ENCODE measurements around the gene ANKRD33.

ANKRD33 gene

GRCh38 chr12:51926064-51926632 is 38.2 kb downstream of the ANKRD33 start:
- Histone ChIP-seq H4K20me1 (ENCODE audit: insufficient read depth) (no peaks in the 10 kb centered on the region), H3K9ac (no peak overlapping the region), H3K4me3 (IDR thresholded peaks at IDR 0.05; ENCODE audit: insufficient read depth, low read depth, low read length) (no peak overlapping the region), H3K27ac (no peak overlapping the region), H3K36me3 (ENCODE audit: insufficient read depth) (no peaks in the 10 kb centered on the region), H3K27me3 (ENCODE audit: insufficient read depth, low read depth) (no peaks in the 10 kb centered on the region), H3K79me2 (ENCODE audit: insufficient read depth, low read depth) (no peaks in the 10 kb centered on the region), H2AFZ (ENCODE audit: low read depth) (no peak overlapping the region), H3K4me1 (ENCODE audit: low read depth, poor library complexity, severe bottlenecking) (no peaks in the 10 kb centered on the region), H3K4me2 (no peak overlapping the region)
- TF ChIP-seq CTCF (conservative IDR thresholded peaks at IDR 0.05; ENCODE audit: low read depth, low read length) = no peak

GRCh38 chr12:51926718-51927117 is 38.8 kb downstream of the ANKRD33 start:
- H4K20me1 ChIP-seq (ENCODE audit: insufficient read depth) = no peaks in the 10 kb centered on the region
- H3K9ac ChIP-seq = no peak overlapping the region
- no peak overlapping the region for H3K27ac ChIP-seq
- no peaks in the 10 kb centered on the region for H3K36me3 ChIP-seq (ENCODE audit: insufficient read depth)
- no peak overlapping the region for H3K4me2 ChIP-seq
- H3K4me3 ChIP-seq (IDR thresholded peaks at IDR 0.05; ENCODE audit: insufficient read depth, low read depth, low read length) = no peak overlapping the region
- H3K27me3 ChIP-seq (ENCODE audit: insufficient read depth, low read depth) = no peaks in the 10 kb centered on the region
- TF ChIP-seq CTCF (conservative IDR thresholded peaks at IDR 0.05; ENCODE audit: low read depth, low read length) = peak; percentile 59
- no peak overlapping the region for H2AFZ ChIP-seq (ENCODE audit: low read depth)
- no peaks in the 10 kb centered on the region for H3K79me2 ChIP-seq (ENCODE audit: insufficient read depth, low read depth)
- H3K4me1 ChIP-seq (ENCODE audit: low read depth, poor library complexity, severe bottlenecking) = no peaks in the 10 kb centered on the region

- peaks cover 10% of the 10 kb centered on the region for H3K4me1 ChIP-seq (ENCODE audit: low read depth, poor library complexity, severe bottlenecking)
- no peaks in the 10 kb centered on the region for H4K20me1 ChIP-seq (ENCODE audit: insufficient read depth)
- no peaks in the 10 kb centered on the region for H3K79me2 ChIP-seq (ENCODE audit: insufficient read depth, low read depth)
- no peak overlapping the region for H2AFZ ChIP-seq (ENCODE audit: low read depth)
- no peak overlapping the region for H3K9ac ChIP-seq
- H3K36me3 ChIP-seq (ENCODE audit: insufficient read depth) = no peaks in the 10 kb centered on the region
- no peak overlapping the region for H3K27ac ChIP-seq
- H3K4me3 ChIP-seq (IDR thresholded peaks at IDR 0.05; ENCODE audit: insufficient read depth, low read depth, low read length) = no peak overlapping the region
- no peak overlapping the region for H3K4me2 ChIP-seq
- no peaks in the 10 kb centered on the region for H3K27me3 ChIP-seq (ENCODE audit: insufficient read depth, low read depth)
- TF ChIP-seq CTCF (conservative IDR thresholded peaks at IDR 0.05; ENCODE audit: low read depth, low read length) = no peak
Measured at GRCh38 chr12:51932218-51933076, 44.5 kb downstream of the ANKRD33 start.

GRCh38 chr12:51934080-51934479 is 46.2 kb downstream of the ANKRD33 start:
- Histone ChIP-seq H3K9ac (no peak overlapping the region), H3K36me3 (ENCODE audit: insufficient read depth) (no peaks in the 10 kb centered on the region), H3K79me2 (ENCODE audit: insufficient read depth, low read depth) (no peaks in the 10 kb centered on the region), H3K4me2 (no peak overlapping the region), H3K27ac (no peak overlapping the region), H3K4me1 (ENCODE audit: low read depth, poor library complexity, severe bottlenecking) (peaks cover 10% of the 10 kb centered on the region), H3K4me3 (IDR thresholded peaks at IDR 0.05; ENCODE audit: insufficient read depth, low read depth, low read length) (no peak overlapping the region), H4K20me1 (ENCODE audit: insufficient read depth) (no peaks in the 10 kb centered on the region), H3K27me3 (ENCODE audit: insufficient read depth, low read depth) (no peaks in the 10 kb centered on the region), H2AFZ (ENCODE audit: low read depth) (no peak overlapping the region)
- no peak for TF ChIP-seq CTCF (conservative IDR thresholded peaks at IDR 0.05; ENCODE audit: low read depth, low read length)
